Thyroid gland (tissue), 4 donors: ENCODE measurements around the gene SLC44A1. TPM values are rescaled to one million over a fixed set of nuclear protein-coding genes. Genes with fewer than 3 reads are reported as not detected.

Experiments
- DNase-seq, 2 donors: peaks; one replicate each; pipeline ENCODE4 v3.0.0-alpha.2; 2019
- H3K27ac ChIP-seq, 3 donors: fragments of 200-600 bp; sonication (generic); 1 replicate in 2 of 3; 2 replicates in 1 of 3; pipeline ENCODE4 v1.5.1; 2016 to 2019; ENCODE audit warnings: mild to moderate bottlenecking in 1 of 3, moderate library complexity in 1 of 3
- H3K27me3 ChIP-seq: fragments of 200-600 bp; sonication (generic); one replicate; pipeline ENCODE4 v1.5.1; 2019
- H3K36me3 ChIP-seq, 2 donors: fragments of 200-600 bp; sonication (generic); one replicate each; pipeline ENCODE4 v1.5.1; 2016 to 2019
- H3K4me1 ChIP-seq, 2 donors: fragments of 200-600 bp; sonication (generic); one replicate each; pipeline ENCODE4 v1.5.1; 2017 to 2019
- H3K4me3 ChIP-seq, 3 donors: fragments of 200-600 bp; sonication (generic); replicated peaks in 1 of 3; 1 replicate in 2 of 3; 2 replicates in 1 of 3; pipeline ENCODE4 v1.5.1; 2016; ENCODE audit warnings: mild to moderate bottlenecking in 1 of 3
- H3K9me3 ChIP-seq: fragments of 200-600 bp; sonication (generic); one replicate; pipeline ENCODE4 v1.5.1; 2017
- POLR2A ChIP-seq, 2 donors: fragments of 450-650 bp; IDR thresholded peaks; one replicate each; pipeline ENCODE4 v1.6.1; 2017; ENCODE audit warnings: antibody characterized with exemption in 2 of 2, mild to moderate bottlenecking in 2 of 2, moderate library complexity in 1 of 2
- WGBS, 2 donors: methylation state at CpG; one replicate each; pipeline ENCODE4 v1.1.5; 2017; 5-methylcytosine and 5-hydroxymethylcytosine counted together
- intact Hi-C: fragments of 100-400 bp; cut with DNase I; formaldehyde crosslinking; loops from one replicate; pipeline ENCODE4 v1.15.1; 2023
- total RNA-seq, 4 donors: library from RNA; depleted of rRNA; stranded (reverse); fragments of >200 nt; gene quantifications; one replicate each; pipeline ENCODE4 v1.2.3, GENCODE V29; 2016
- TF ChIP-seq, protein P1 (sequence below), 6 experiments: fragments of 200-600 bp in 3 of 6; fragments of 450-650 bp in 3 of 6; sonication (generic) in 3 of 6; IDR thresholded peaks; one replicate each; pipeline ENCODE4 v1.5.1; 2016 to 2019; ENCODE audit warnings: antibody characterized with exemption in 6 of 6, mild to moderate bottlenecking in 2 of 6, inconsistent platforms in 1 of 6, moderate library complexity in 1 of 6

The SLC44A1 gene
- total RNA-seq, 4 donors from 2014 or later, result 102 to 144 (median 132) TPM

DNA sequence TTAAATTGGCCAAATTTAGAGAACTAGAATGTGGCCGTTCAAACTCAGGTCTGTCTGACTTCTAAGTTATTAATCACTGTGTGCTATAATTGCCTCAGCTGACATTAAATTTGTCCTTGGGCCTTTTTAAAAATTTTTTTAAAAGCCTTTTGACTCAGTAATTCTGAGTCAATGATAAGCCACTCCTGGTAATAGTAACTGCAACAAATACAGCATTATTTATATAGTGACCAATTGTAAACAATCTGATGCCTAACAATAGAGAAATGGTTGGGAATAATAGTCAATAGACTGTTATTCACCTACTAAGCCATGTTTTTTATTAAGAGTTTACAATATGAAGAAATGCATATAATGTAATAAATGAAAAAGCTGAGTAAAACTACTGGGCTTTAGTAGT, 132.4 kb downstream of the SLC44A1 start:
- no peak overlapping the region for H3K4me3 ChIP-seq
- 91 to 93% methylated on average over 1 of the region's 1 CpG for WGBS, 2 donors
- DNase-seq, result no peak

DNA sequence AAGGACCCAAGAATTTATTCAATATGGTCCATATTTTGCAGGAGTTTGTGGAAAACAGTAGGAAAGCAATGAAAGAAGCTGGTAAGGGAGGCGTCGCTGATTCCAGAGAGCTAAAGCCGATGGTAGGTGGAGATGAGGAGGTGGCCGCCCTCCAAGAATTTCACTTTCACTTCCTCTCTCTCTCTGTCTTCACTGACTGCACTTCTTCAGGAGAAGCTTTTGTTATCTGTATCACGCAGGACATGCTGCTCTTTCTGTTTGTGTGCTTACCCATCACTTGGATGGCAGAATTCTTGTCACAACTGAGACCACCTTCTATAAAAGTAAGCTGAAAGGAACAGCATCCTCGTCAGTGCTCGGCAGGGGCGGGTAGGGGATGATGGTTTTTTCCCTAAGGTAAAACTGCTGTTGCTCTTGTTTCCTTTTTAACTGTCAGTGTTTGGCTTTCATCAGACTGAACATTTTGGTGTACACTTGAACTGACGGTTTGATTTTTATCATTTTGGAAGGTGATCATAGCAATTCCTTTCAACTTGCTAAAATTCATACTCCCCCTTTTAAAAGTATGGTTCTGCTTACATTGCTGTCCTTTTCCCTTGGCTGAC, 141.0 kb downstream of the SLC44A1 start:
- Histone ChIP-seq H3K9me3 (no peaks in the 10 kb centered on the region), H3K36me3 (peaks cover 0 to 6% of the 10 kb centered on the region in 2 donors), H3K27ac (no peak overlapping the region), H3K4me3 (no peak overlapping the region), H3K27me3 (no peaks in the 10 kb centered on the region), H3K4me1 (no peaks in the 10 kb centered on the region)
- WGBS, 2 donors, result 82 to 86% methylated on average over 9 of the region's 9 CpGs
- DNase-seq, result no peak
- intact Hi-C loops, result no loop called here
- TF ChIP-seq, protein P1, sequence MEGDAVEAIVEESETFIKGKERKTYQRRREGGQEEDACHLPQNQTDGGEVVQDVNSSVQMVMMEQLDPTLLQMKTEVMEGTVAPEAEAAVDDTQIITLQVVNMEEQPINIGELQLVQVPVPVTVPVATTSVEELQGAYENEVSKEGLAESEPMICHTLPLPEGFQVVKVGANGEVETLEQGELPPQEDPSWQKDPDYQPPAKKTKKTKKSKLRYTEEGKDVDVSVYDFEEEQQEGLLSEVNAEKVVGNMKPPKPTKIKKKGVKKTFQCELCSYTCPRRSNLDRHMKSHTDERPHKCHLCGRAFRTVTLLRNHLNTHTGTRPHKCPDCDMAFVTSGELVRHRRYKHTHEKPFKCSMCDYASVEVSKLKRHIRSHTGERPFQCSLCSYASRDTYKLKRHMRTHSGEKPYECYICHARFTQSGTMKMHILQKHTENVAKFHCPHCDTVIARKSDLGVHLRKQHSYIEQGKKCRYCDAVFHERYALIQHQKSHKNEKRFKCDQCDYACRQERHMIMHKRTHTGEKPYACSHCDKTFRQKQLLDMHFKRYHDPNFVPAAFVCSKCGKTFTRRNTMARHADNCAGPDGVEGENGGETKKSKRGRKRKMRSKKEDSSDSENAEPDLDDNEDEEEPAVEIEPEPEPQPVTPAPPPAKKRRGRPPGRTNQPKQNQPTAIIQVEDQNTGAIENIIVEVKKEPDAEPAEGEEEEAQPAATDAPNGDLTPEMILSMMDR (IDR thresholded peaks at IDR 0.05), result no peak
- no peak for TF ChIP-seq POLR2A (IDR thresholded peaks at IDR 0.05)

More for the DNA sequence above, 132.4 kb downstream of the SLC44A1 start:
- TF ChIP-seq POLR2A (IDR thresholded peaks at IDR 0.05), result no peak
- TF ChIP-seq, protein P1 (IDR thresholded peaks at IDR 0.05), result no peak
- H3K4me1 ChIP-seq, result peaks cover 0 to 12% of the 10 kb centered on the region in 2 donors
- intact Hi-C loops, result no loop called here
- H3K36me3 ChIP-seq, result peaks cover 13 to 14% of the 10 kb centered on the region in 2 donors
- no peak overlapping the region for H3K27ac ChIP-seq
- no peaks in the 10 kb centered on the region for H3K27me3 ChIP-seq
- H3K9me3 ChIP-seq, result no peaks in the 10 kb centered on the region

DNA sequence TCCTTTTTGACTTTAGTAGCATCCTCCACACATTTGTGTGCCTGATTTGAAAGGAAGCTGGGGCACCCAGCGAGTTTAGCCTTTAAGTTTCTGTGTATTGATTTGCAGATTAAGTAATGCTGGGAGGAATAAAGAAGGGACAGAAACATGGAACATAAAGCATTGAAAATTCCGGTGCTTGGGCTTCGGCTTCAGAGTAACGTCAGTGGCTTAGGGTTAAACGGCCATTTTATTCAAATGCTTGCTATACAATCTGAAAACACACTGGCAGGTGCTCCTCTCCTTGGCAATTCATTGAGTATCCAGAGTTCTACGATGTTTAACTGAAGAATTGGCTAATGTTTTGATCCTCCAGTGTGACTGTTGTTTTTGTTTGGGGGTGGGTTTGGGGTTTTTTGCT, 145.3 kb downstream of the SLC44A1 start:
- WGBS, 2 donors, result 89 to 91% methylated on average over 6 of the region's 6 CpGs
- Histone ChIP-seq H3K4me1 (no peaks in the 10 kb centered on the region), H3K9me3 (no peaks in the 10 kb centered on the region), H3K4me3 (no peak overlapping the region), H3K36me3 (no peaks in the 10 kb centered on the region), H3K27ac (no peak overlapping the region), H3K27me3 (no peaks in the 10 kb centered on the region)
- DNase-seq, result no peak
- TF ChIP-seq, protein P1 (IDR thresholded peaks at IDR 0.05), result no peak
- no peak for TF ChIP-seq POLR2A (IDR thresholded peaks at IDR 0.05)
- intact Hi-C loops, result no loop called here

DNA sequence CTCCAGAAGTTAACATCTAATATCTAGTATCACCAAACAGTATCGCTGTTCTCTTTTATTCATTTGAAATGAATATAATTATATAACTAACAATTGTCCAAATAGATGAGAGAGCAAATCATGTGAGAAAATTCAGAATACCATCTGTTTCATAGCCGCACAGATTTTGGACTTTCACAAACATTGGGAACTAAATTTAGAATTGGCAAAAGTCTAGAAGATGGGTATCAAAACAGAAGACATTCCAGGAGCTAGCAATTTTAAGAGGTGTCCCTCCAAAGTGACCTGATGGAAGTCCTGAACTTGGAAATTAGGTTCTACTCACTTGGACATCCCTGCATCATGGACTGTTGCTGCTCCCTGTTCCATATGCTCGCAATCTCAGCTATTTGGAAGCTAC, 146.4 kb downstream of the SLC44A1 start:
- TF ChIP-seq POLR2A (IDR thresholded peaks at IDR 0.05), result no peak
- TF ChIP-seq, protein P1 (IDR thresholded peaks at IDR 0.05), result no peak
- intact Hi-C loops, result no loop called here
- no peaks in the 10 kb centered on the region for H3K27me3 ChIP-seq
- H3K36me3 ChIP-seq, result no peaks in the 10 kb centered on the region
- no peak overlapping the region for H3K4me3 ChIP-seq
- no peak for DNase-seq
- no peak overlapping the region for H3K27ac ChIP-seq
- H3K4me1 ChIP-seq, result no peaks in the 10 kb centered on the region
- H3K9me3 ChIP-seq, result no peaks in the 10 kb centered on the region
- WGBS, 2 donors, result 96 to 97% methylated on average over 3 of the region's 3 CpGs

DNA sequence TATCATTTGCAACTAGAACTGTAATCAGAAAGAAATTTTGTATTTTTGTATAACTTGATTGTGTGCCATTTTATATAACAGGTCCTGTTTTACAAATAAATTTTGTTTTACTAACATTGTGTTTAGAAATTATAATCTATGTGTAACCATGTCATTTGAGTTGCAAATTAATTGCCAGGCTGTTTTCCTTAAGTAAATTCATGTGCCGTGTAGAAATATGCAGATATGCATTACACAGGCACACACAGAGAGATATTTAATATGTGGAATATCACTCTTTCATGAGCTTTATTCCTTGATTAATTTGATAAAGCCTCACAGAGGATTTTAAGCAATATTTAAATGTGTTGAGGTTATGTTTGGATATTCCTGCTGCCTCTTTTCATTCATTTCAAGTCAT, 146.8 kb downstream of the SLC44A1 start:
- Histone ChIP-seq H3K27me3 (no peaks in the 10 kb centered on the region), H3K9me3 (no peaks in the 10 kb centered on the region), H3K27ac (no peak overlapping the region), H3K4me1 (no peaks in the 10 kb centered on the region), H3K36me3 (no peaks in the 10 kb centered on the region), H3K4me3 (no peak overlapping the region)
- TF ChIP-seq, protein P1 (IDR thresholded peaks at IDR 0.05), result no peak
- no peak for TF ChIP-seq POLR2A (IDR thresholded peaks at IDR 0.05)
- WGBS, 2 donors, result 95 to 100% methylated on average over 1 of the region's 1 CpG
- DNase-seq, result no peak
- intact Hi-C loops, result no loop called here
